Measurements from ENCODE around the gene CPLX4.
A peak's percentile ranks its signal among the peaks of the same experiment; 100 is the strongest.
"Not testable (repeated sequence)": the region's sequence is repeated elsewhere in the genome, so short reads cannot be mapped to it uniquely, and the experiment has no call there.

CPLX4 gene

DNA sequence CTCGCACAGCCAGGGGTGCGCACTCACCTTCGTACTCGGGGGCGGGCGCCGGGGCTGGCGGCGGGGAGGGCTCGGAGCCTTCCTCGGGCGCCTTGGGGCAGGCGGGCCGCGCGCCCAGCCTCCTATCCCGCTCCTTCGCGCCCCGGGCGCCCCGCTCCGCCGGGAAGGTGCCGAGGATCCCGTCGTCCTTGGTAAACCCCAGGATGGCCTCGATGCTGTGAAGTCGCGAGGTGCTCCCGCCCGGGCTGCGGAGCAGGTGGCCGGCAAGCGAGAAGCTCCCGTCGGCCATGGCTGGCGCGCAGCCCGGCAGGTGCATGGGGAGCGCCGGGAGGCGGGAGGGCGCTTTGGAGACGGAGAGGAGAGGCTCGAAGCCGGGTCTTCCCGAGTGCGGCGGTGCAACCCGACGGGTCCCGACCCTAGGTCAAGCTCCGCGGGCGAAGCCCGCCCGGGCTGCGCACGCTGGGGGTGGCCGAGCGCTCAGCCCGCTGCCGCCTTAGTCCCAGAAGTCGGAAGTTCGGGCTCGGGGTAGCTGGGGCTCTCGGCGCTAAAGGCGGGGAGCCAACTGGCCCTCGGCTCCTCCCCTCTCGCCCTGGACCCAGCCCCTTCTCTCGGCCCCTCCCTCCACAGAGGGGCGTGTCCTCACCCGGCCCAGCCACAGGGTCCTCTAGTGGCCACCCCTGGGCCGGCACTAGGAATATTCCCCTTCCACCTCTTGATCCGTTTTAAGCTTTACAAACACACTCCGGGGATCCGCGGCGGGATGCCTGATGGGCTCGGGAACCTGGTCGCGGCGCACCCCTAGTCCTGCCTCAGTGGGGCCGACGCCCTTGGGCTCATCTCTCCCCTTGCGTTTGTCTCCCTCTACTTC, 45.3 kb downstream of the CPLX4 start, which contains the start of gene RAX:
RAX (minus strand) TSS at position 564 of the 868 bp plus-strand sequence; CDS start at position 316, 248 bp downstream.
- no peak for DNase-seq (ENCODE audit: low read depth)

DNA sequence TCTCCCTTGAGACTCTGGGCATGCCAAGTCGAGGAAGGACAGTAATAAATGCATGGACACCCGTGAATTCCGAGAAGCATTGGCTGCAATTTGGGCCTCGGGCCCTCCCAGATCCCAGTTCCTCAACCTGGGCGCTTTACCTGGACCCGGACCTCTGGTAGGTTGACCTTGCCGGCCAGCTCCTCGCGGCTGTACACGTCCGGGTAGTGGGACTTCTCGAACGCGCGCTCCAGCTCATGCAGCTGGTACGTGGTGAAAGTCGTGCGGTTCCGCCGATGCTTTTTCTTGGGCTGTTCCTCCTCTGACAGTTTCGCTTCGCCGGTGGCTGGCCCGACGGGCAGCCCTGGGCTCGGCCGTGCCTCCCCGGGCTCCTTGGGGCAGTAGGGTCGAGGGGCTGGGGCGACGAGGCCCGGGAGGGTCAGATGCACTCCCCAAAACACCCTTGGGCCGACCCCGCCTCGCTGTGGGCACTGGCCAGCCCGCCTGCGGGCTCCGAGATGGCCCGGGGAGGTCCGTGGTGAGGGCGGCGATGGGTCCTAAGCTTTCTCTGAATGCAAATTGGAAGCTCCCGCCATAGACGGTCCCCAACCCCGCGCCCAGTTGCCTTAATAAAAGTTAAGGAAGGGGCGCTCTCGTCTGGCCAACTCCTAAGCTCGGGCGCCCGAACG, 46.1 kb downstream of the CPLX4 start:
- no peak for DNase-seq (ENCODE audit: low read depth)
- peak overlapping the region; percentile 12 for H3K4me3 ChIP-seq (ENCODE audit: low read depth, low read length)

More for the DNA sequence above, 45.3 kb downstream of the CPLX4 start, which contains the start of gene RAX:
- peak within 1 kb of the TSS; percentile 12 for H3K4me3 ChIP-seq (ENCODE audit: low read depth, low read length)

DNA sequence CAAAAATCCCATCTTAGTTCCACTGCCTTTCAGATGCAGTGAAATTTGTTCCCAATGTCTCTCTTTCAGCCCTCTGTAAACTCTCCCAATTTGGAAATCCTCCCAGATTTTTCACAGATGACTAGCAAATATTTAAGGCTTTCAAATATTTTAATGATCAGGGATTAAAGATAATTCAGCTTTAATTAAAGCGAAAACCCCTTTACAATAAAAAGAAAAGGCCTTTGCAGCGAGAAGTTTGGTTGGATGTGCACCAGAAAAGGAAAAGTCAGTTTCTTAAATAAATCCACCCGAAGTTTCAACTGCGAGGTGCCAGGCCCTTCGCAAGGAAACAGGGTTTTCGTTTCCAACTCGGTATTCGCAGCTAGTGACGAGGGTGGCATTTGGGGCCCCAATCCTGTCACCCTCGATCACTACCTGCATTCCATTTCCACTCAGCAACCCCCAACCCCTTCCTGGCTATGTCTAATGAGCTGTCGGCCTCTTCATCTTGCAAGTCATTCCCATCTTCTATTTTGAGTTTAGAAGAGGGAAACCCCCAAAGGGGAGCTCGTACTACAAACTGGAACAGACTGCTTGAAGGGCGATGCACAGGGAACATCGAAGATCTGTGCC, 46.7 kb downstream of the CPLX4 start:
- no peak overlapping the region for H3K4me3 ChIP-seq (ENCODE audit: low read depth, low read length)

DNA sequence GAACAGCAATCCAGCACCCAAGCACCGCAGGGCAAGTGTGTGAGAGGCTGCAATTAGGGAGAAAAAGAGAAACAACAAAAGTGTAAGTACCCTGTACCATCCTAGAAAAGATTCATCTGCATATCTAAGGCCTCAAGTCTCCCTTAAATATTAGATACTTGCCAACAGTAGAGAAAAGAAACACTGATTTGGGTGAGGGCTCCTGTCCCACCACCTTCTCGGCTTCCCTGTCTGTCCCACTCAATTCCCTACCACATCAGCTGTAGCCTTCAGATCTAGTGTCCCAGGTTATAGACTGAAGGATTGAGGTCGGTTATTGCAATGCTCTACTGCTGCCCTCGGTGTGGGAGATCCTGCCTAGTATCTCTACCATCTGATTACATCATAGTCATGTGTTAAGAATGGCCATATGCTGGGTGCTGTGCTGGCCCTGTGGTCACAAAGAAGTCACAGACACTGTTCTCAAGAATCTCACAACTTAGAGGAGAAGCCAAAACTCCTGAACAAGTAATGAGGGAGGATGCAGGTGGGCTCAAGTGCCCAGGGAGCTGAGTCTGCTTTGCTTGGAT, 47.7 kb downstream of the CPLX4 start:
- H3K4me3 ChIP-seq (ENCODE audit: low read depth, low read length), result no peak overlapping the region
- DNase-seq (ENCODE audit: low read depth), result no peak

More for the DNA sequence above, 46.7 kb downstream of the CPLX4 start:
- no peak for DNase-seq (ENCODE audit: low read depth)

DNA sequence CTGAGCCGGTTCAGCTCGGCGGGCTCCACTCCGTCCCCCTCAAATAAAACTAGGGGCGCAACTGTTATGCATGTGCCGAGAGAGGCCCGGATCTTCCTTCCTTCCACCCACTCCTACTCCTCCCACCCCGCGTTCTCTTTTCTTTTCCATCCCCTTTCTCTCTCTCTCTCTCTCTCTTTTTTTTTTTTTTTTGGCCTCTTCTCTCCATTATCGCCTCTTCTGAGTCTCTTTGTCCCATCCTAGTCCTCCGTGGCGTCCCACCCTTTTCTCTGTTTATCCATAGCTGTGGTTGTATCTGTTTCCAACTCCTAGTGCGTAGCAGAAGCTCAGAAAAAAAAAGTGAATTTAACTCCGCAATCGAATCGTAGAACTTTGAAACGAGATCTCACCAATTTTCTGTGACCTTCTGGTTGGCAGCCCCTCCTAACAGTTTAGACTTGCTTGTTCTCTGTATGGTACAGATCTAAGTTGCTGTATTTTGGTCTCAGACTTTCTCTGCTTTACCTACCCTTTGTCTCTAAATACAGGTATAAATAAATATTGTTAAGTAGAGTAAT, 48.8 kb downstream of the CPLX4 start:
- no peak for DNase-seq (ENCODE audit: low read depth)
- no peak overlapping the region for H3K4me3 ChIP-seq (ENCODE audit: low read depth, low read length)

DNA sequence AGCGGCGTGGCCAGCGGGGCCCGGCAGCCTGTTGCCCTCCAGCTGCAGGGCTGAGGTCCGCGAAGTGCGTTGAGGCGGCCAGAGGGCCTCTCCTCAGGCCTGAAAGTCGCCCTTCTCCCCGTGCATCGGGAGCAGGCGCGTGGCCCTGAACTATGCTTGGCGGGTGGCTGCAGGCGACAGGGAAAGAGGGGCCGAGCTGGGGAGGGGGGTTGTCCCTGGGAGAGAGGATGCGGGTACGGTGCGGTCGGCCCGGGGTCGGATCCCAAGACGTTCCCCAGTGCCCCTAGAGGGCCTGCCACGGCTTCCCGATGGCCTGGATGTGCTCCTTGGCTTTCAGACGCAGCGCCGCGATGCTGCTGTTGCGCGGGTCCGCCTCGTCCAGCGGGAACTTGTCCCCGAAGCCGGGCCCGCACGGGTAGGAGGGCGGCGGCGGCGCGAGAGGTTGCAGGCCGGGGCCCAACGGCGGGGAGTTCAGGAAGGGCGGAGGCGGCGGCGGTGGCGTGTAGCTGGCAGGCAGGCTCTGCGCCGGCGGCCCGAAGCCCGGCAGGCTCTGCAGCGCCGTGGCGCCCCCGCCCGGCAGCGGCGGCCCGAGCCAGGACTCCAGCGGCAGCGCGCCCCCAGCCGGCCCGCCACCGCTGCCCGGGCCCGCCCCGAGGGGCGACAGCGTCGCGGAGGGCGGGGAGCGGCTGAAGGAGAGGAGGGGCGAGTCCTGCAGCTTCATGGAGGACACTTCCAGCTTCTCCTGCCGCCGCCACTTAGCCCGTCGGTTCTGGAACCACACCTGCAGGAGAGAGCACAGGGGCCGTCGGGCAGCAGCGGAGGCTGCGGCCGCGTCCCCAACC, 49.5 kb downstream of the CPLX4 start:
- peak overlapping the region; percentile 25 for H3K4me3 ChIP-seq (ENCODE audit: low read depth, low read length)
- no peak for DNase-seq (ENCODE audit: low read depth)

DNA sequence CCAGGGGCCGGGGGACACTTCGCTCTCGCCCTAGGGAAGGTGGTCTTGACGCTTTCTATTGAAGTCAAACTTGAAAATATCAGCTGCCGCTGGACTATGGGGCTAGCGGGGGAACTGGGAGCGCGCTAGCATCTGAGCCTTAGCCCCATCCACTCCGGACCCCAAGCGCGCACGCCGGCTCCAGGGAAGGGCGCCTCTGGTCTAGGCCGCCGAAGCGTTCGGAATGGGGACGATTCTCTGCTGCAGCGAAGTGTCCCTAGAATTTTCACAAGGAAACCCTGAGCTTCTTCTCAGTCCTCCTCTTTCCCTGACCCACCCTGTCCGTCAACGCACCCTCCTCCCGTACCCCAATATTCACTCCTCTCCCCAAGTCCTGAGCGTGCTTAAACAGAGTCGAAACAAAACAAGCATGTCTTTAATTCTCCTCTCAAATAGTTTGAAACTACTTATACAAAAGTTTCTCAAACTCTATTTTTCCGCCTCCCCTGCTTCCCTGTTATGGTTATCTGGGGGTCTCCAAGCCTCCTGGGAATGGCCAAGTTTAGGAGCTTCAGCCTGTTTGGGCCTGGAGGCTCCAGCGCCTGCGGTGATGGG, 50.2 kb downstream of the CPLX4 start:
- no peak overlapping the region for H3K4me3 ChIP-seq (ENCODE audit: low read depth, low read length)
- DNase-seq (ENCODE audit: low read depth), result no peak

DNA sequence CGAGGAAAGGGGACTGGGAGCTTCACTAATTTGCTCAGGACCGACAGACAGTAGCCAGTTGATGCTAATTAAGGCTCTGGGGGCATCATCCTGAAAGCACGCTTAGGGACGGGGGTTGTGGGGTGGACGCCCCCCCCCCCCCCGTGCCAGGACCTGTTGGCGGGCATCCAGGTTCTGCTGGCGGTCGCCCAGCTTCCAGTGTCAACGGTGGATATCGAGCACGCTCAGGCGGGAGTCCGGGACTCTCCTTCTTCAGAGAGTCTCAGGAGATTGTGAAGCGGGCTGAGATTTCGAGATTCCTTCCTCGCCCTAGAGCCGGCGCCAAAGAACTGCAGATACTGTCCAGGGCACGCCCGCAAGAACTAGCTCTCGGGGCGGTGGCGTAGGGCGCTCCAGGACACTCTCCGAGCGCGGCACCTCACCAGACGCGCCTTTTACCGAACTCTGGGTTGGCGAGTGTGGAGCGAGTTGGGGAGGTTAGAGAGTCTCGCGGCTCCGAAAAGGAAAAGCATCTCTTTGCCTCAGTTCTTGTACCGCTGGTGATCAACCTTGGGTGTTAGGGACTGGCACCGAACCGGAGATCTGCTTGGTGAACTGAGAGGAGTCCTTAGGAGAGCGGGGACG, 50.8 kb downstream of the CPLX4 start:
- H3K4me3 ChIP-seq (ENCODE audit: low read depth, low read length), result no peak overlapping the region
- no peak for DNase-seq (ENCODE audit: low read depth)

DNA sequence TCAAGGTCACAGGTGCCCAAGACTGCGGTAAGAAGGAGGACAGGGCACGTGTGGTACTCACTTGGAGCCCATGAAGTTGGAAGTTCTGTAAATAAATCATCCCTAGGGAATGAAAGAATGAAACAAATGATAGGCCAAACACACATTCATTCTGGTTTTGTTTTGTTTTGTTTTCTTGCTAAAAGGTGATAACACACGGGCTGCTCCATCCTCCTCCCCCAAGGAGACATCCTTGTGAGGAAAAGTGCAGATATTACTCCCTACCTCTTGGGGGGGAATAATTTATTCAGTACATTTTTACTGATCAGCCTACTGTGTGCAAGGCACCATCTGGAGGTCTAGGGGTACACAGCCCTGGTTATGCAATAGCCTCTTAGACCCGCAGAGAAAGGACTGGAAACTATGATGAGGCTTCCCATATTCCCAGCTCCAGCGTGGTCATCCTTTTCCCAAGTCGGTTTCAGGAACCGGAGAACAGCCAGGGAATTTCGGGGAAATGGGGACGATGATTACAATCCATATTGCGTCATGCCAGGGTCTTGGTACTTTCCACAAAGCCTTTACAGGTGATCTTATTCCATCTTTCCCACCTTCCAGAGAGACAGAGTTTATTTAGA, 51.5 kb downstream of the CPLX4 start:
- H3K4me3 ChIP-seq (ENCODE audit: low read depth, low read length), result no peak overlapping the region
- no peak for DNase-seq (ENCODE audit: low read depth)

DNA sequence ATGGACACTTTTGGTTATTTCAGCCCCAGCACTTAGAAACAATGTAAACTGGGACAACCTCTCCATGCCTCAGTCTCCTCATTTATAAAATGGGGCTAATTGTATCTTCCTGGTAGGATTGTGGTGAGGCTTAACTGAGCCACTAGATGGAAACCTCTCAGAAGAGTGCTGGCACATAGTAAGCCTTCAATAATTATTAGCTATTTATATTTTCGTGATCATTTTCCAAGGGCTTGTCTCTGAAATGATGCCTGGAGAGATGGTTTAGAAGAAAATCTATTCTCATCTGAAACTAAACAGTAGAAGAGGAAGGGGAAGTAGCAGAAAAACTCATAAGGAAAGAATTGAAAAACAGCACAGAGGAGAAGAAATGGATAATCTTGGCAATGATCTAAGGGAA, 52.0 kb downstream of the CPLX4 start:
- H3K4me3 ChIP-seq (ENCODE audit: low read depth, low read length), result no peak overlapping the region
- no peak for DNase-seq (ENCODE audit: low read depth)

DNA sequence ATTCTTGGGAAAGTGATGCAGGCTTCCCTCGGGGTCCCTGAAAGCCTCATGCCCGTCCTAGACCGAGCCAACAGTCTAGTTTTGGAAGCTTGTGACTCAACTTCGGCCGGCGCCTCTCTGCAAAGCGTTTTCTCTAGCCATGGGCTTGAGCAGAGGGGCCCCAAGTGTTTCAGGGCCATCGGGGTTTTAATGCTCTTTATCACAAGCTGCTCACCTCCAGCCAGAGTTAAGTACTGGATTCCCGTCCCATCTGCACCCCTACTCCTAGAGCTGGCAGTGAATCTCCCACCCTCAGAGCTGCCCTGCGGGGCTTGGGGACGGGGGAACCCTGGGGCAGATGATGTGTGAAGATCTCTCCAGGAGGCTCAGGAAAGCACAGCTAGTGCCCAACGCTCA, 52.5 kb downstream of the CPLX4 start:
- no peak for DNase-seq (ENCODE audit: low read depth)
- no peak overlapping the region for H3K4me3 ChIP-seq (ENCODE audit: low read depth, low read length)

DNA sequence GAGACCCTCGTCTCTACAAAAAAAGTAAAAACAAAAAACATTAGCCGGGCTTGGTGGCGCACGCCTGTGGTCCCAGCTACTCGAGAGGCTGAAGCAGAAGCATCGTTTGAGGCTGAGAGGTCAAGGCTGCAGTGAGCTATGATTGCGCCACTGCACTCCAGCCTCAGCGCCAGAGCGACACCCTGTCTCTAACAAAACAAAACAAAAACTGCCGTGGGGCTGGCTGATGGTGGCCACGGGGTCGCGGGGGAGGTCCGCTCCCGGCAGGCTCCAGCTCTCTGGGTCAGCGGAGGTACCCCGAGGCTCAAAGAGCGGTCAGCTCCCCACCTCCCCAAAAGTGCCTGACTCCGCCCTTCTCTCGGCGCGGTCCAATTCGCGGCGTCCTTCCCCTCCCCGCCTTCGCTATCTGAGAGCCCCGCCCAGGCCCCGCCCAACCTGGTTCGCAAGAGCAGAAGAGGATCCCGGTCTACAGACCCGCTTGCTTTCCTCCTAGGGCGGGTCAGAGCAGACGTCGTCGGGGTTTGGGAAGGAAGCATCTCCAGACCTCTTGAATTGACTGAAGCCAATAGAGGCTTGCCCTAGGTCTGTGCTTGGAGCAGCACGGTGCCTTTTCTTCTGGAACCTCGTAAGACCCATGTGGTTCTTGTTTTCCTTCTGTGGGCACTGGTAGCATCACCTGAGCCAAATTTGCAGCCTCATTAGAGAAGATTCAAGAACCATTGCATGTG, 53.0 kb downstream of the CPLX4 start:
- peak overlapping the region; percentile 25 for H3K4me3 ChIP-seq (ENCODE audit: low read depth, low read length)
- no peak for DNase-seq (ENCODE audit: low read depth)

DNA sequence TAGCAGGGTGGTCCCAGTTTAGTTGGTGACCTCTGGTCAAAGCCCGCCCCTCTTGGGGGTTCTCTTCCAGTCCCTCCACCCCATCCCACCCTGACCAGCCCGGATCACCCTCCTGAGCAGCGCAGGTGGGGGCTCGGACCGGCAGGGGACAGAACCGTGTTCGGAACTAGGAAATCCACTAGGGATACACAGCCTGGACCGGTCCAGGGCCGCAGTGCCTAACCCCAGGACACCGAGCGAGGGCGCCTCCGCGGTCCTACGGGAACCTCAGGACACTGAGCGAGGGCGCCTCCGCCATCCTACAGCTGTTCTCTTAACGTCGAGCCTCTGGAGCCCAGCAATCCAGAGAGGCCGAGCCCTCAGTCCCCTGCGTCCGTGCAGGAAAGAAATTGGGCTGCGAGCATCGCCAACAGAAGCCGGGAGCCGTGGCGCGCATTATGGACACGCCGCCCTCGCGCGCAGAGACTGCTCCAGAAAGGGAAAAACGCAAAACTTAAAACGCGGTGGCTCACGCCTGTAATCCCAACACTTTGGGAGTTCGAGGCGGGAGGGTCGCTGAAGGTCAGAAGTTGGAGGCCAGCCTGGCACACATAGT, 53.7 kb downstream of the CPLX4 start:
- H3K4me3 ChIP-seq (ENCODE audit: low read depth, low read length), result no peak overlapping the region
- no peak for DNase-seq (ENCODE audit: low read depth)

DNA sequence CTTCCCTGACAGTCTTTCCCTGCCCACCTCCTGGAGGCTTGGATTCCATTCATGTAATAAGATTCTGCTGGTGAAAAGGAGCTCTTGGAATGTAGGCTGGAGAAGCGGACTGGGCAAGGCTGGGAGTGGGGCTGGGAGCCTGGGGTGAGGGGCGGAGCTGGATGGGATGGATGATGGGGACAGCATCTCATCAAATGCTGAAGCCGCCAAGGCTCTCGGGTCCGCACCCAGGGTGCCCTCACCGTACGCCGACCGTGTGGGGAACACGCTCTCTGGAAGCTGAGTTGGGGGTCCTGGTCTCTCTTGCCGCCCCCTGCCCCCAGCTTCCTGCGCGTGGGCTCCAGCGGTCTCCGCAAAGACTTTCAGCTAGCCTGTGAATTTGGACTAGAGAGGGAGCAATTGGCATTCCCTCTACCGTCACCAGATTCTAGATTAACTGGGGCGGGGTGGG, 54.3 kb downstream of the CPLX4 start:
- no peak overlapping the region for H3K4me3 ChIP-seq (ENCODE audit: low read depth, low read length)
- no peak for DNase-seq (ENCODE audit: low read depth)

DNA sequence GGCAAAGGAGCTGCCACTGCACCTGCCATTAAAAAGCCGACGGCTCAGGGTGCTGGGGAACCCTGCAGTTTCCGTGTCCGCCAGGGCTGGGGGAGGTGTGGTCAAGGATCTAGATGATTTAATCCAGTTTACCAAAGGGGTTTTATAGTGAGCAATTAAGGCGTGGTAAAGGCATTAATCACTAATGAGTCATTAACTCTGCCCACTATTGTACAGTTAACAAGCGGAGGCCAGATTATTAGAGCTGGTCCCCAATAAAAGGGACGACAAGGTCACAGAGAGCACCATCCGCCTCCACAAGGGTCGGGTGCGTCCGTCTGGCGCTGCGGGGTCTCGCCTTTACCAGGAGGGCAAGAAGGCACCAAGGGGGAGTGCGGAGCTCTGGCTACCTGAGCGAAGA, 54.8 kb downstream of the CPLX4 start:
- DNase-seq (ENCODE audit: low read depth), result no peak
- H3K4me3 ChIP-seq (ENCODE audit: low read depth, low read length), result no peak overlapping the region

DNA sequence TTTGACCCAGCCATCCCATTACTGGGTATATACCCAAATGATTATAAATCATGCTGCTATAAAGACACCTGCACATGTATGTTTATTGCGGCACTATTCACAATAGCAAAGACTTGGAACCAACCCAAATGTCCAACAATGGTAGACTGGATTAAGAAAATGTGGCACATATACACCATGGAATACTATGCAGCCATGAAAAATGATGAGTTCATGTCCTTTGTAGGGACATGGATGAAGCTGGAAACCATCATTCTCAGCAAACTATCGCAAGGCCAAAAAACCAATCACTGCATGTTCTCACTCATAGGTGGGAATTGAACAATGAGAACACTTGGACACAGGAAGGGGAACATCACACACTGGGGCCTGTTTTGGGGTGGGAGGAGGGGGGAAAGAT, 56.2 kb downstream of the CPLX4 start:
- DNase-seq (ENCODE audit: low read depth); H3K4me3 ChIP-seq (ENCODE audit: low read depth, low read length): not testable (repeated sequence)

DNA sequence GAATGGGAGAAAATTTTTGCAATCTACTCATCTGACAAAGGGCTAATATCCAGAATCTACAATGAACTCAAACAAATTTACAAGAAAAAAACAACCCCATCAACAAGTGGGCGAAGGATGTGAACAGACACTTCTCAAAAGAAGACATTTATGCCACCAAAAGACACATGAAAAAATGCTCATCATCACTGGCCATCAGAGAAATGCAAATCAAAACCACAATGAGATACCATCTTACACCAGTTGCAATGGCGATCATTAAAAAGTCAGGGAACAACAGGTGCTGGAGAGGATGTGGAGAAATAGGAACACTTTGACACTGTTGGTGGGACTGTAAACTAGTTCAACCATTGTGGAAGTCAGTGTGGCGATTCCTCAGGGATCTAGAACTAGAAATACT, 56.6 kb downstream of the CPLX4 start:
- not testable (repeated sequence) for DNase-seq (ENCODE audit: low read depth)

More for the DNA sequence above, 56.6 kb downstream of the CPLX4 start:
- not testable (repeated sequence) for H3K4me3 ChIP-seq (ENCODE audit: low read depth, low read length)
